ENCODE data around the gene ADSS1.

The ADSS1 gene

DNA sequence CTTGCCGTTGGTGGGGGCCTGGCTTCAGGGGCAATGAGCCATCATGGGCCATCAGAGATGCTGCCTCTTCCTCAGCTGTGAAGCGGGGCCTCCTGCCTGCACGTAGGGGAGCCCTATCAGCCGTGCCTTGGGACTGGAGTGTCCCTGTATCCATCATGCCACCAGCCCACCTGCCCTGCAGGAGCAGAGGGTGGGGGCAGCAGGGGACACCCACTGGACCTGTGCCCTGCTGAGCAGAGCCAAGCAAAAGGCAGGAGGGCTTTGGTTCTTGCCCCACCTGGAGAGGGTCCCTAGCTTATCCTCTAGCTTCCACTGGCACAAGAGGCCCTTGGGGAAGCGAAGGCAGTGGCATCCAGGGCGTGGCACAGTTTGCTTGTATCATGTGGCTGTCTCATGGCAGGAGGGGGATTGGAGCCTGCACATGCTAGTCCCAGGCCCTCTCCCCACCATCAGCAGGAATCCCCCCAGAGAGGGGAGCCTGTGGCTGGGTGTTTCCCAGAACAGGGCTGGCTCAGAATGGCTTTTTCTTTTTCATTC lies 10.1 kb downstream of the ADSS1 start:
- H3K36me3 ChIP-seq (ENCODE audit: control insufficient read depth in 1 of 2, insufficient read depth in 2 of 2, low read length in 2 of 2), result no peaks in the 10 kb centered on the region
- H3K9ac ChIP-seq (ENCODE audit: low read depth in 1 of 2, low read length in 2 of 2), result no peak overlapping the region
- H3K27ac ChIP-seq (ENCODE audit: low read depth, low read length), result no peak overlapping the region

DNA sequence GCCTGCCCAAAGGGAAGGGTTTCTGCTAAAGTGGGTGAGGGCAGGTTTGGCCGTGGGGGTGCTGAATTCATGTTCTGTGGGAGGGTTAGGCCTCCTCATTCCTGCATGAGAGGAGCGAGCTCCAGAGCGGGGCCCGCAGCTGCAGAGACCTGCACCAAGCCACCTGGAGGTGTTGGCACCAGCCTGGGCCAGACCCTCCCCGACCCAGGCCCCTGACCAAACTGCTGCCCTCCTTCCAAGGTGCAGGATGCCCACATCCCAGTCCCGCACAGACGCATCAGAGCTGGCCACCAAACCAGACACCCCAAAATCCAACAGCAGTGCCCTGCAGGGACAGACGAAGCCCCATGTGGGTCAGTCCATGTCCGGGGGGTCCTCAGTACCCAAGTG lies 10.6 kb downstream of the ADSS1 start:
- Histone ChIP-seq H3K9me3 (ENCODE audit: control insufficient read depth in 1 of 2, low read length in 2 of 2) (no peaks in the 10 kb centered on the region), H3K27ac (ENCODE audit: low read depth, low read length) (no peak overlapping the region), H3K4me1 (ENCODE audit: control insufficient read depth in 1 of 2, insufficient read depth in 2 of 2, low read length in 2 of 2) (peaks cover 20 to 35% of the 10 kb centered on the region in 2 donors), H3K9ac (ENCODE audit: low read depth in 1 of 2, low read length in 2 of 2) (no peak overlapping the region), H3K36me3 (ENCODE audit: control insufficient read depth in 1 of 2, insufficient read depth in 2 of 2, low read length in 2 of 2) (no peaks in the 10 kb centered on the region), H3K27me3 (ENCODE audit: control insufficient read depth in 1 of 2, insufficient read depth in 2 of 2, low read length in 2 of 2) (no peaks in the 10 kb centered on the region), H3K4me3 (ENCODE audit: low read depth in 1 of 2, low read length in 2 of 2) (no peak overlapping the region)

More for the DNA sequence above, 10.1 kb downstream of the ADSS1 start:
- no peaks in the 10 kb centered on the region for H3K27me3 ChIP-seq (ENCODE audit: control insufficient read depth in 1 of 2, insufficient read depth in 2 of 2, low read length in 2 of 2)
- H3K4me3 ChIP-seq (ENCODE audit: low read depth in 1 of 2, low read length in 2 of 2), result no peak overlapping the region
- H3K4me1 ChIP-seq (ENCODE audit: control insufficient read depth in 1 of 2, insufficient read depth in 2 of 2, low read length in 2 of 2), result peaks cover 20 to 35% of the 10 kb centered on the region in 2 donors
- no peaks in the 10 kb centered on the region for H3K9me3 ChIP-seq (ENCODE audit: control insufficient read depth in 1 of 2, low read length in 2 of 2)

DNA sequence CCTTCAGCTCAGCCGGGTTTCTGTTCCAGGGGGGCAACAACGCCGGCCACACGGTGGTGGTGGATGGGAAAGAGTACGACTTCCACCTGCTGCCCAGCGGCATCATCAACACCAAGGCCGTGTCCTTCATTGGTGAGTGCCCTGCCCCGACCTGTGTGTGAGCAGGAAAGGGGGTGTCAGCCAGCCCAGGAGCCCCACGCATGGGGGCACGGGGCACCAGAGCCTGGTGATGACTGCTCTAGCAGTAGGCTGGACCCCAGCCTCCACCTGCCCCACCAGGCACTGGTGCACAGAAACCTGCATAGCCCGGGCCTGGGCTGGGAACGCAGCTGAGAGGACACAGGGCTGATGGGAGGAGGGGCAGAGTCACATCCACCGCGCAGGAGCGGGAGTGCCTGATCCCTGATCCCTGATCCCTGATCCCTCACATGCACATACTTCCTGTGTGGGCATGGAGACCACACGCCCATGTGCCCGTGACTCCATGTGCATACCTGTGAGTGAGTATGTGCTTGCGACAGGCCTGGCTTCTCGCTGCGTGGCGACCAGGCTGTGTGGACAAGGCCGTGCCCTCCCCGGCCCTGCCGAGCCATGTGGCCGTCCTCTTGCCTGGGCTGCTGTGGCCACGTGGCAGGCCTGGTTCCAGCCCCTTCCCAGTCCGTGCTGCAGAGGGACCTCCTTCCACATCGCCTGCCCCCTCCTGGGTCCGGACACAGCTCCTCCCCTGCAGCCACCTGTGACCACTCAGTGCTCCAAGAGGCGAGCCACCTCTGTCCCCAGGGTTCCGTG lies 11.2 kb downstream of the ADSS1 start:
- Histone ChIP-seq H3K27ac (ENCODE audit: low read depth, low read length) (no peak overlapping the region), H3K4me3 (ENCODE audit: low read depth in 1 of 2, low read length in 2 of 2) (no peak overlapping the region), H3K27me3 (ENCODE audit: control insufficient read depth in 1 of 2, insufficient read depth in 2 of 2, low read length in 2 of 2) (no peaks in the 10 kb centered on the region), H3K9me3 (ENCODE audit: control insufficient read depth in 1 of 2, low read length in 2 of 2) (no peaks in the 10 kb centered on the region), H3K4me1 (ENCODE audit: control insufficient read depth in 1 of 2, insufficient read depth in 2 of 2, low read length in 2 of 2) (peaks cover 20 to 35% of the 10 kb centered on the region in 2 donors), H3K36me3 (ENCODE audit: control insufficient read depth in 1 of 2, insufficient read depth in 2 of 2, low read length in 2 of 2) (peaks cover 3 to 4% of the 10 kb centered on the region in 2 donors), H3K9ac (ENCODE audit: low read depth in 1 of 2, low read length in 2 of 2) (no peak overlapping the region)

DNA sequence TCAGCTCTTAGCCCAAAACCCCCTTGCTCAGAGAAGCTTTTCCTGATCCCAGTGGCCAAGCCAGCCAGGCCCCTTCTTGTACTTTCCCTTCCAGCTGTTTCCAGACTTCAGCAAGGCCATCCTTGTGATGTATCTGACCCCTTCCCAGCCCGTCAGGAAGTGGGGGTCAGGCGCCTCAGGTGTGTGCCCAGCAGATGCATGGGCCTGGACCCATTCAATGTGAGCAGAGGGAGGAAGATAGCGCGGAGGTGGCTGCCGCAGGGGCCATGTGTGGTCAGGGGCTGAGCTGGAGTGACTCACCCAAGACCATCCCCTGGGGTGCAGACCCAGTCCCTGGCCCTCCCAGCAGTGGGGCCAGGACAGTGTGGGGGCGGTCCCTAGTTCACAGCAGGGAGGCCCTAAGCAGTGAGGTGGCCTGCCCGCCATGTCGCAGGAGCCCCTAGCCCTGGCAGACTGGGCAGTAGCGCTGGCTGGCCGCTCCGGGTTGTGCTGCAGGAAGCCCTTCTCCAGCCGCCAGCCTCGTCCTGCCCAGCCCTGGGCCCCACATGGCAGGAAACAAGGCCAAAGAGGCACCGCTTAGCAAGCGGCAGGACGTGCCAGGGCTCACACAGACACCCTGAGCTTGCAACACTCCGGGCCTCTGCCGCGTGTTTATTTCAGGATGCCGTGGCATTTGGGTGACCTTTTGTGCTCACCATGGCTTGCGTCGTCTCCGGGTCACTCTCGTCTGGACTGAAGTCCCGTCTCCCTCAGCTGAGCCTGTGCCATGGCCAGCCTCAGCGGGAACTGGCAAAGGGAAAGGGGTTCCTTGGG lies 12.0 kb downstream of the ADSS1 start:
- Histone ChIP-seq H3K27me3 (ENCODE audit: control insufficient read depth in 1 of 2, insufficient read depth in 2 of 2, low read length in 2 of 2) (no peaks in the 10 kb centered on the region), H3K27ac (ENCODE audit: low read depth, low read length) (peak overlapping the region; percentile 73), H3K4me3 (ENCODE audit: low read depth in 1 of 2, low read length in 2 of 2) (no peak overlapping the region), H3K9me3 (ENCODE audit: control insufficient read depth in 1 of 2, low read length in 2 of 2) (no peaks in the 10 kb centered on the region), H3K4me1 (ENCODE audit: control insufficient read depth in 1 of 2, insufficient read depth in 2 of 2, low read length in 2 of 2) (peaks cover 20 to 35% of the 10 kb centered on the region in 2 donors), H3K36me3 (ENCODE audit: control insufficient read depth in 1 of 2, insufficient read depth in 2 of 2, low read length in 2 of 2) (peaks cover 5 to 6% of the 10 kb centered on the region in 2 donors), H3K9ac (ENCODE audit: low read depth in 1 of 2, low read length in 2 of 2) (no peak overlapping the region)

DNA sequence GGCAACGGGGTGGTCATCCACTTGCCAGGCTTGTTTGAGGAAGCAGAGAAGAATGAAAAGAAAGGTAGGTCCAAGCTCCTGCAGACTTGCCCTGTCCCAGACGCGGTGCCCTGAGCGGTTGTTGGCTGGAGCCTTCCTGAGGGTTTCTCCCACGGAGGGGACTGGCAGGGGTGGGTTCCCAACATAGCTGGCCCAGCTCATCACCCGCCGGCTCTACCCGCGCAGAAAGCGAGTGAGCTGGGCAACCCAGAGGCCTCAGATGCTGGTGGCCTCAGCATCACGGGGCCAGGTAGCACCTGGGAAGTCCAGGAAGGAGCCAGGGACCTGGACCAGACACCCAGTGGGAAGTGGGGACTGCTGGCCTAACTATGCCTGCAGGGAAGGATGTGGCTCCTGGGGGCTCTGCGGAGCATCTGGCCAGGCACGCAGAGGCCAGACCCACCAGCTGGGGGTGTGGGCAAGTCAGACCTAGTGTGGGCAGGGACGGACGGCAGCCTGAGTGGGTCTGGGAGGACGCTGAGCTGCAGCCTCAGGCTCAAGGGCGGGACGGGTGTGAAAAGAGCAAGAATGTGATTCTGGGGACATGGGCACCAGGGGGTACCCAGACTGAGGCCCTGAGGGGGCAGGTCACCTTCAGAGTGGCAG lies 14.5 kb downstream of the ADSS1 start:
- Histone ChIP-seq H3K4me3 (ENCODE audit: low read depth in 1 of 2, low read length in 2 of 2) (no peak overlapping the region), H3K9me3 (ENCODE audit: control insufficient read depth in 1 of 2, low read length in 2 of 2) (no peaks in the 10 kb centered on the region), H3K9ac (ENCODE audit: low read depth in 1 of 2, low read length in 2 of 2) (no peak overlapping the region), H3K27me3 (ENCODE audit: control insufficient read depth in 1 of 2, insufficient read depth in 2 of 2, low read length in 2 of 2) (no peaks in the 10 kb centered on the region), H3K4me1 (ENCODE audit: control insufficient read depth in 1 of 2, insufficient read depth in 2 of 2, low read length in 2 of 2) (peaks cover 4 to 19% of the 10 kb centered on the region in 2 donors), H3K36me3 (ENCODE audit: control insufficient read depth in 1 of 2, insufficient read depth in 2 of 2, low read length in 2 of 2) (peaks cover 5 to 6% of the 10 kb centered on the region in 2 donors), H3K27ac (ENCODE audit: low read depth, low read length) (no peak overlapping the region)

DNA sequence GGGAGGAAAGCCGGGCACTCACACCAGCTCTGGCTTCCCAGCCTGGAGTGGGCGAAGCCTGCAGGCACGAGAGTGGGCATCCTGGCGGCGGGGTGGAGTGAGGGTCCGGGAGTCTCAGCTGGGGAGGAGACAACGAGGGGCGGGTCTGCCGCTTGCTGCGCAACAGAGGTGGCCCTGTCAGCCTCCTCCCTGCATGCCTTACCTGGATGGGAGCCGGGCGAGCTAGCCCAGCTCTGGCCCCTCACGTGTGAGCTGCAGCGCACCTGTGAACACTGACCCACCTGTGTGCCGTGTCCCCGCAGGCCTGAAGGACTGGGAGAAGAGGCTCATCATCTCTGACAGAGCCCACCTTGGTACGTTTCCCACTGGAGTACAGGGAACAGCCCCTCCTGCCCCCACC lies 15.0 kb downstream of the ADSS1 start:
- Histone ChIP-seq H3K27ac (ENCODE audit: low read depth, low read length) (no peak overlapping the region), H3K36me3 (ENCODE audit: control insufficient read depth in 1 of 2, insufficient read depth in 2 of 2, low read length in 2 of 2) (peaks cover 5 to 6% of the 10 kb centered on the region in 2 donors), H3K9ac (ENCODE audit: low read depth in 1 of 2, low read length in 2 of 2) (no peak overlapping the region)

DNA sequence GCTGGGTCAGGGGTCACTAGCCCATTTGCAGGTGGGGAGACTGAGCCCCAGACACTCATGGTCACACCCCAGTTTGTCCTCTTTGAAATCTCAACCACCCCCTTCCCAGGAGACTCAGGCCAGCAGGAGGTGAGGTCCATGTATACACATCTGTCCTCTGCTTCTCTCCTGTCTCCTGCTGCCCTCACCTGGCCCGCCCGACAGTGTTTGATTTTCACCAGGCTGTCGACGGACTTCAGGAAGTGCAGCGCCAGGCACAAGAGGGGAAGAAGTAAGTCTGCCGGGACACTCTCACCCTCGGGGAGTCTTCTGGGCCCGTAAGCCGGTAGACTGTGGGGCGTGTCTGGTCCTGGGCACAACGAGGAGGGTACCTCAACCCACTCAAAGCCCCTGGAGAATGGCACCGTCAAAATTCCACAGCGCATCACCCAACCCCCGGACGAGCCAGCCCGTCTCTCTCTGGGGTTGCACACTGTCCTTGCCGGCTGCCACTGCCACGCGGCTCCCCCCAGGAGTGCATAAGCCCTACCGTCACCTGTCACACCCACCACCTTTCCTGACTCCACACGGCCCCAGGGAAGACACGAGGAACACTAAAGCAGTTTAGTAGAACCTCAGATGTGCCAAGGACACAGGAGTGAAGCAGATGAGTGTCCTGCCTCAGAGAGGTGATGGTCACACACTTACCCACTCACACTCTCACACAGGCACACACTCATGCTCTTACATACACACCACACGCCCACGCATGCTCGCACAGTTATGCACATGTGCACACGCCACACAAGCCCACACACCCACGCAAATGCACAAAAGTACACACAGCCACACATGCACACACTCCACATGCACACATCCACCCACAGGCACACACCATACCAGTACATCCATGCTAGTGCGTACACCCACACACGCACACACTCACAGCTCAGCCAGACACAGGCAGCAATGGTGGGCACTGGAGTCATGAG lies 15.8 kb downstream of the ADSS1 start:
- Histone ChIP-seq H3K9me3 (ENCODE audit: control insufficient read depth in 1 of 2, low read length in 2 of 2) (no peaks in the 10 kb centered on the region), H3K4me1 (ENCODE audit: control insufficient read depth in 1 of 2, insufficient read depth in 2 of 2, low read length in 2 of 2) (peaks cover 4 to 15% of the 10 kb centered on the region in 2 donors), H3K4me3 (ENCODE audit: low read depth in 1 of 2, low read length in 2 of 2) (no peak overlapping the region), H3K36me3 (ENCODE audit: control insufficient read depth in 1 of 2, insufficient read depth in 2 of 2, low read length in 2 of 2) (peaks cover 6 to 8% of the 10 kb centered on the region in 2 donors), H3K9ac (ENCODE audit: low read depth in 1 of 2, low read length in 2 of 2) (no peak overlapping the region), H3K27me3 (ENCODE audit: control insufficient read depth in 1 of 2, insufficient read depth in 2 of 2, low read length in 2 of 2) (no peaks in the 10 kb centered on the region), H3K27ac (ENCODE audit: low read depth, low read length) (no peak overlapping the region)

More for the DNA sequence above, 15.0 kb downstream of the ADSS1 start:
- no peaks in the 10 kb centered on the region for H3K27me3 ChIP-seq (ENCODE audit: control insufficient read depth in 1 of 2, insufficient read depth in 2 of 2, low read length in 2 of 2)
- H3K4me1 ChIP-seq (ENCODE audit: control insufficient read depth in 1 of 2, insufficient read depth in 2 of 2, low read length in 2 of 2), result peaks cover 4 to 17% of the 10 kb centered on the region in 2 donors
- no peaks in the 10 kb centered on the region for H3K9me3 ChIP-seq (ENCODE audit: control insufficient read depth in 1 of 2, low read length in 2 of 2)
- H3K4me3 ChIP-seq (ENCODE audit: low read depth in 1 of 2, low read length in 2 of 2), result no peak overlapping the region

DNA sequence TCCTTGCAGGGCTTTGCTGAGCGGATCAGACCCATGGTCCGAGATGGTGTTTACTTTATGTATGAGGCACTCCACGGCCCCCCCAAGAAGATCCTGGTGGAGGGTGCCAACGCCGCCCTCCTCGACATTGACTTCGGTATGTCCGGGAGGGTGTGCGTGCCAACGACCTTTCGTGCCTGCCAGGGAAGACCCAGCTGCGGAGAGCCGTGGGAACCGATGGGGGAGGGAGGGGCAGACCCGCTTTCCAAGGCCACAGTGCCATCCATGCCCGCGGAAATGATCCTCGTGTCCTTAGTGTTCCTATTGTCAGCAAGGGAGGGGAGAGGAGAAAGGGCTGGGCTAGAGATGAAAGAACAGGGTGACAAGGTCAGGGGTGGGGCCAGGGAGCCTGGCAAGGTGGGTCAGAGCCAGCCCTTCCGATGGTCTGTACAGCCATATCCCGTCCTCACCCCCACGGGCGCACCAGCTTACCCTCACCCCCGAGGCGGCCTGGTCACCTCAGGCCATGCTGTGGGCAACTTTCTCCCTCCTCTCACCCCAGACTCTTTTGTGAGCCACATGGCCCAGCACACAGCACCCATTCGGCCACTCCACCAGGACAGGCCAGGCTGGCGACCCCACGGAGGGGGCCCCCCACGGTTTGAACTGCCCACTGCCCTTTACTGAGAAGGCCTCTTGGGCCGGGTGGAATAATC lies 17.2 kb downstream of the ADSS1 start:
- no peaks in the 10 kb centered on the region for H3K9me3 ChIP-seq (ENCODE audit: control insufficient read depth in 1 of 2, low read length in 2 of 2)
- no peak overlapping the region for H3K27ac ChIP-seq (ENCODE audit: low read depth, low read length)
- no peak overlapping the region for H3K9ac ChIP-seq (ENCODE audit: low read depth in 1 of 2, low read length in 2 of 2)
- H3K4me3 ChIP-seq (ENCODE audit: low read depth in 1 of 2, low read length in 2 of 2), result no peak overlapping the region
- peaks cover 7% of the 10 kb centered on the region in 2 donors for H3K4me1 ChIP-seq (ENCODE audit: control insufficient read depth in 1 of 2, insufficient read depth in 2 of 2, low read length in 2 of 2)
- H3K27me3 ChIP-seq (ENCODE audit: control insufficient read depth in 1 of 2, insufficient read depth in 2 of 2, low read length in 2 of 2), result no peaks in the 10 kb centered on the region
- H3K36me3 ChIP-seq (ENCODE audit: control insufficient read depth in 1 of 2, insufficient read depth in 2 of 2, low read length in 2 of 2), result peaks cover 6 to 9% of the 10 kb centered on the region in 2 donors

DNA sequence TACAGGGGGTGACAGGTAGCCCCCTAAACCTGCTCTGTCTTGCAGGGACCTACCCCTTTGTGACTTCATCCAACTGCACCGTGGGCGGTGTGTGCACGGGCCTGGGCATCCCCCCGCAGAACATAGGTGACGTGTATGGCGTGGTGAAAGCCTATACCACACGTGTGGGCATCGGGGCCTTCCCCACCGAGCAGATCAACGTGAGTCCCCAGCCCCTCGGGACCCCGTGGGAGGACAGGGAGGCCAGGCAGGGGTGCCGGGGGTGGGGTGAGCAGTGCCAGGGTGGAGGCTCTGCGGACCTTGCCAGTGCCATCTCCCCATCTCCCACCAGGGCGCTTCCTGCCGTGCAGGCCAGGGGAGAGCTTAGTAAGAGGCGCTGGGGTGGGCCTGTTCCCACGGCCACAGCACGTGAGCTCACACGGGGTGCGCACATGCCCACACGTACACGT lies 17.8 kb downstream of the ADSS1 start:
- H3K36me3 ChIP-seq (ENCODE audit: control insufficient read depth in 1 of 2, insufficient read depth in 2 of 2, low read length in 2 of 2), result peaks cover 6 to 9% of the 10 kb centered on the region in 2 donors
- no peaks in the 10 kb centered on the region for H3K9me3 ChIP-seq (ENCODE audit: control insufficient read depth in 1 of 2, low read length in 2 of 2)
- peaks cover 7 to 10% of the 10 kb centered on the region in 2 donors for H3K4me1 ChIP-seq (ENCODE audit: control insufficient read depth in 1 of 2, insufficient read depth in 2 of 2, low read length in 2 of 2)
- no peak overlapping the region for H3K27ac ChIP-seq (ENCODE audit: low read depth, low read length)
- no peaks in the 10 kb centered on the region for H3K27me3 ChIP-seq (ENCODE audit: control insufficient read depth in 1 of 2, insufficient read depth in 2 of 2, low read length in 2 of 2)
- no peak overlapping the region for H3K9ac ChIP-seq (ENCODE audit: low read depth in 1 of 2, low read length in 2 of 2)
- H3K4me3 ChIP-seq (ENCODE audit: low read depth in 1 of 2, low read length in 2 of 2), result no peak overlapping the region

All from duodenal mucosa (tissue), 2 donors.